ENCODE results near the gene RTN4RL2. TPM values are rescaled to one million over a fixed set of nuclear protein-coding genes. Genes with fewer than 3 reads are reported as not detected.
A peak's percentile ranks its signal among the peaks of the same experiment; 100 is the strongest.

The RTN4RL2 gene
- total RNA-seq, 4 donors from 2014 or later, result 0.13 to 2.8 (median 0.77) TPM

DNA sequence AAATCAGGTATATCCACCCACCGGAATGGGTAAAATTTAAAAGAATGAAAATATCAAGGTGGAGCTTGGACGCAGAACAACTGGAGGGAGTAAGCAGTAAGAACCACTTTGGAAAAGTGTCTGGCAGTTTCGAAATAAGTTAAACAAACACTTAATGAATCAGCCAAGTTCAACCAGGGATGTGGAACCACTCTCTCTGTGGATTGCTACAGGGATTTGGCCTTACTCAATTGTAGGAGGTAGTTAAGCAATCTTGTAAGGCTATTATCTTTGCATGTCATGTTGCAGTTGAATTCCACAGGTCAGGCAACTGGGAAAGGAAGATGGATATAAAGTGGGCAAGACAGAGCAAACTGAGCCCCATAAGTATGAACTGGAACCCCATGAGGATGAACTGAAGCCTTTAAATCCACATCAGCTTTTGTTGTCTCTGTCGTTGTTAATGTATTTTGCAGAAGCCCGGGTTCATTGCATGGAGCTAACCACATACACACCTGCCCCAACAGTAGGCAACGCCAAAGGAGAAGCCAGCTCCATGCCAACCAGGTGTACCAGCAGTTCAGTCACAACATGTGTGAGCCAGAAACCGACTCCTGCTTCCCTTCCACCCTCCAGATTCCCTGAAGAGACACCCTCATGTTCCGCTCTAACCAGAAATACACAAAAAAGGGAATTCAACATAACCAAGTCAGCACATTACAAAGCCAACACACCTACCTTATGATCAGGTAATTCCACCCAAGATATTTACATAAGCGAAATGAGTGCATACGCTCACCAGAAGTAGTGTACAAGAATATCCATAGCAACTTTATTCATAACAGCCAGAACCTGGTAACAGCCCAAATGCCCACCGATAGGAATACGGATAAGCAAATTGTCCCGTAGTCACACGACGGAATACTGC, 25.4 kb upstream of the RTN4RL2 start:
- in situ Hi-C loops (cut with MboI; ENCODE audit: low sequenced_read_pairs in 4 of 4), result no loop called here
- H3K27me3 ChIP-seq, result no peaks in the 10 kb centered on the region
- H3K4me3 ChIP-seq, result no peak overlapping the region
- H3K36me3 ChIP-seq, result no peaks in the 10 kb centered on the region
- intact Hi-C loops (cut with DNase I; ENCODE audit: low total_unique reads), result no loop called here
- no peak for DNase-seq
- TF ChIP-seq POLR2A (IDR thresholded peaks at IDR 0.05), result no peak
- TF ChIP-seq, protein P1, sequence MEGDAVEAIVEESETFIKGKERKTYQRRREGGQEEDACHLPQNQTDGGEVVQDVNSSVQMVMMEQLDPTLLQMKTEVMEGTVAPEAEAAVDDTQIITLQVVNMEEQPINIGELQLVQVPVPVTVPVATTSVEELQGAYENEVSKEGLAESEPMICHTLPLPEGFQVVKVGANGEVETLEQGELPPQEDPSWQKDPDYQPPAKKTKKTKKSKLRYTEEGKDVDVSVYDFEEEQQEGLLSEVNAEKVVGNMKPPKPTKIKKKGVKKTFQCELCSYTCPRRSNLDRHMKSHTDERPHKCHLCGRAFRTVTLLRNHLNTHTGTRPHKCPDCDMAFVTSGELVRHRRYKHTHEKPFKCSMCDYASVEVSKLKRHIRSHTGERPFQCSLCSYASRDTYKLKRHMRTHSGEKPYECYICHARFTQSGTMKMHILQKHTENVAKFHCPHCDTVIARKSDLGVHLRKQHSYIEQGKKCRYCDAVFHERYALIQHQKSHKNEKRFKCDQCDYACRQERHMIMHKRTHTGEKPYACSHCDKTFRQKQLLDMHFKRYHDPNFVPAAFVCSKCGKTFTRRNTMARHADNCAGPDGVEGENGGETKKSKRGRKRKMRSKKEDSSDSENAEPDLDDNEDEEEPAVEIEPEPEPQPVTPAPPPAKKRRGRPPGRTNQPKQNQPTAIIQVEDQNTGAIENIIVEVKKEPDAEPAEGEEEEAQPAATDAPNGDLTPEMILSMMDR (IDR thresholded peaks at IDR 0.05 in 4 of 5, conservative IDR thresholded peaks at IDR 0.05 in 1 of 5), result no peak
- H3K27ac ChIP-seq, result peak overlapping the region in 3 of 4 donors; percentile 14 to 42 (median 26)
- no peaks in the 10 kb centered on the region for H3K4me1 ChIP-seq
- H3K9me3 ChIP-seq, result no peaks in the 10 kb centered on the region
- ATAC-seq, result peak; percentile 87 to 93

DNA sequence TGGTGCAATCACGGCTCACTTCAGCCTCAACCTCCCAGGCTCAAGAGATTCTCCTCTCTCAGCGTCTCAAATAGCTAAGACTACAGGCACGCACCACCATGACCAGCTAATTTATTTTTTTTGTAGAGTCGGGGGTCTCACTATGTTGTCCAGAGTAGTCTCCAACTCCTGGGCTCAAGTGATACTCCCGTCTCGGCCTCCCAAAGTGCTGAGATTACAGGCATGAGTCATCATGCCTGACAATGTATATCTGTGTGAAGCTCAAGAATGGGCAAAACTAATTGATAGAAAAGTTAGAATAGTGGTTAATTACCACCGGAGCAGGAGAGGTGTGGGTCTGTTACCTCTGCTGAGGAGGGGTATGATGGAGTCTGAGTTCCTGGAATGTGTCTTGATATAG, 24.3 kb upstream of the RTN4RL2 start:
- H3K27me3 ChIP-seq, result no peaks in the 10 kb centered on the region
- no peak overlapping the region for H3K4me3 ChIP-seq
- no peaks in the 10 kb centered on the region for H3K9me3 ChIP-seq
- no peak for ATAC-seq
- H3K36me3 ChIP-seq, result no peaks in the 10 kb centered on the region
- no peaks in the 10 kb centered on the region for H3K4me1 ChIP-seq
- in situ Hi-C loops (cut with MboI; ENCODE audit: low sequenced_read_pairs in 4 of 4) (no loop called here), intact Hi-C loops (cut with DNase I; ENCODE audit: low total_unique reads) (no loop called here)
- no peak overlapping the region for H3K27ac ChIP-seq
- DNase-seq, result no peak
- no peak for TF ChIP-seq POLR2A (IDR thresholded peaks at IDR 0.05)
- TF ChIP-seq, protein P1 (IDR thresholded peaks at IDR 0.05 in 4 of 5, conservative IDR thresholded peaks at IDR 0.05 in 1 of 5), result no peak

DNA sequence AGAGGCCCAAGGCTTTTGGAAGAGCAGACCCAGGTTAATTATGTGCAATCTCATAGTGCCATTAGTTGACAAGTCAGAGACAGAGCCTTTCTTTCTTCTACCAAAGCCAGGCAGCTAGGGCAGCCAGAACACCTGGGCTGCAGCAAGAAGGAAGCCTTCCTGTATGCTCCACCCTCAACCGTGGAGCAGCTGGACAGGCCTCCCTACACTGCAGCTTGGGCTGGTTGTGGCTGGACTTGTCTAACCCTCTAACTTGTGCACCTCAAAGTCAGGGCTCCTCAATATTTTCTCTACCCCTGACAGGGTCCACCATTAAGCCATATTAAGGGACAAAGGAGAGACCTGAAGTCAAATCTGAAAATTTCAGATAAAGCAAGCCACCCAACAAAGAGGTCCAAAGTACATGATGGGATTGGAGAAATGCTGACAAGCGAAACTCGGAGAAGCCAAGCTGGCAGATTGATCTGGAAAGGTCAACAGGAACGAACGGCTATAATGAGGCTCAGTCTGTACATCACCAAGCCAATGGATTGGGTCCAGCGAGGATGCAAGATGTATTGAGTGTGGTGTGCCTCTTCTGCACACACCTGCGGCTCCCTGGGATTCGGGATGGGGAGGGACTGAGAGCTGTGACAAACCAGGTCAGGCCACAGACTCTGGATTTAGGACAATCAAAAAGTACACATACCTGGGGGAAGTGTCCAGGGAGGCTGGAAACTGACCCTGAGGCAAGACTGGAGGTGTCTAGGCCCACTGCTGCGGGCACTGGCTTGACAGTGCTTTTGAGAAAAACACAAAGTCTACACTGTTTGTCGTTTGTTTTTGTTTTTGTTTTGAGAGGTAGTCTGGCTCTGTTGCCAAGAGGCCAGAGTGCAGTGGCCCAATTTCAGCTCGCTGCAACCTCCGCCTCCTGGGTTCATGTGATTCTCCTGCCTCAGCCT, 21.7 kb upstream of the RTN4RL2 start:
- no peak for ATAC-seq
- no peak for DNase-seq
- in situ Hi-C loops (cut with MboI; ENCODE audit: low sequenced_read_pairs in 4 of 4), result no loop called here
- H3K36me3 ChIP-seq, result no peaks in the 10 kb centered on the region
- H3K4me3 ChIP-seq, result no peak overlapping the region
- H3K4me1 ChIP-seq, result no peaks in the 10 kb centered on the region
- no peaks in the 10 kb centered on the region for H3K9me3 ChIP-seq
- TF ChIP-seq POLR2A (IDR thresholded peaks at IDR 0.05), result no peak
- TF ChIP-seq, protein P1 (IDR thresholded peaks at IDR 0.05 in 4 of 5, conservative IDR thresholded peaks at IDR 0.05 in 1 of 5), result no peak
- H3K27ac ChIP-seq, result no peak overlapping the region
- no peaks in the 10 kb centered on the region for H3K27me3 ChIP-seq
- intact Hi-C loops (cut with DNase I; ENCODE audit: low total_unique reads), result no loop called here

DNA sequence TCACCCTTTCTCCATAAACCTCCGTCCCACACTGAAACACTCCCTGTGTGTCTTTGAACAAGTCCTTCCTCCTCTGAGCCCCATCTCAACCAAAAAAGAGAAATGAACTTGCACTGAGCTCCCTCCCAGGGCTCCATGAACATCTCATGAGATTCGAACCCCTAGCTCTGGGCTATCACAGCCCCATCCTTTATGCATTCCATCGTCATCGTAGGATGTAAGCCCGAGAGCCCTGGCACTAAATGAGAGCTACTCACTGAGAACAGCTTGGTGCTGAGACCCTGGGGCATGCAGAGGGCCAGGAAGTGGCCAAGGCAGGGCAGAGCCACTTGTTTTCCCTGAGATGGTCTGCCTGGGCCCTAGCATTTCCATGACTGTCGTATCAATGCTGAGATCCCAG, 20.5 kb upstream of the RTN4RL2 start:
- no peak for ATAC-seq
- Histone ChIP-seq H3K9me3 (no peaks in the 10 kb centered on the region), H3K27me3 (no peaks in the 10 kb centered on the region), H3K4me3 (no peak overlapping the region), H3K36me3 (no peaks in the 10 kb centered on the region), H3K4me1 (no peaks in the 10 kb centered on the region), H3K27ac (no peak overlapping the region)
- in situ Hi-C loops (cut with MboI; ENCODE audit: low sequenced_read_pairs in 4 of 4) (no loop called here), intact Hi-C loops (cut with DNase I; ENCODE audit: low total_unique reads) (no loop called here)
- TF ChIP-seq POLR2A (IDR thresholded peaks at IDR 0.05), result no peak
- TF ChIP-seq, protein P1 (IDR thresholded peaks at IDR 0.05 in 4 of 5, conservative IDR thresholded peaks at IDR 0.05 in 1 of 5), result no peak
- DNase-seq, result no peak
